ENCODE measurements around the gene SPEM3.

The SPEM3 gene

DNA sequence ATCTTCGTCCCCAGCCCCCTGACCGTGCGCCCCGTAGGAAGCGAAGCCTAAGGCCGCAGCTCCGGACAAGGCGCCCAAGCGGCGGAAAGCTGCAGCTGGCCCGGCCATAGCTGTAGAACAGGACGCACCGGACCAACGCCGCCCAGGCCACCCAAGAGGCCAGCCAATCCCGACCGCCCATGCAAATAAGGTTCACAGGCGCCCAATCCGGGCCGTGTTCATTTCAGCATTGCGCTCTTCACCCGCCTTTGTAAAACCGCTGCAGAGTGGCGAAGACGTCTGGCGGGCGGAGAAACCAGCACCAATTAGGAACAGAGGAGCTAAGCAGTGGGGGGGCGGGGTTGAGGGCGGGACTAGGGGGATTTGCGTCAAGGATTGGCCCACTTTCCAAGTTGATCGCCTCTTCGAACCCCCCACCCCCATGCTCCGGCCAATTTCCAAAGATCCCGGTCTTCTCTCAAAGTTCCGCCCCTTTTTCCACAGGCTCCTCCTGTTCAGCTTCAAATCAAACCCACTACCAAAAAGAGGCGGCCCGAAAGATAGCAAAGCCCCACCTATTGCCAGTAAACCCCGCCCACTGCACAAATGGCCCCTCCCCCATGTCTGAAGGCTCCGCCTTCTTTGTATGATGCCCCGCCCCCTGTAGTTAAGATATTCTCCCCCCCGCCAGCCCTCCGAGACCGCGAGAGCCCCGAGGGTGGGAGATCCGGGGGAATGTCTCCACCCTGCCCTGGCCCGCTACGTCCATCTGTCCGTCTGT lies 24.5 kb upstream of the SPEM3 start, which contains the start of gene TMEM256:
TMEM256 (minus strand) TSS at position 121 of the 760 bp plus-strand sequence; CDS start at position 108, 13 bp downstream.
- peak; percentile 92 for DNase-seq (ENCODE audit: low read depth)

DNA sequence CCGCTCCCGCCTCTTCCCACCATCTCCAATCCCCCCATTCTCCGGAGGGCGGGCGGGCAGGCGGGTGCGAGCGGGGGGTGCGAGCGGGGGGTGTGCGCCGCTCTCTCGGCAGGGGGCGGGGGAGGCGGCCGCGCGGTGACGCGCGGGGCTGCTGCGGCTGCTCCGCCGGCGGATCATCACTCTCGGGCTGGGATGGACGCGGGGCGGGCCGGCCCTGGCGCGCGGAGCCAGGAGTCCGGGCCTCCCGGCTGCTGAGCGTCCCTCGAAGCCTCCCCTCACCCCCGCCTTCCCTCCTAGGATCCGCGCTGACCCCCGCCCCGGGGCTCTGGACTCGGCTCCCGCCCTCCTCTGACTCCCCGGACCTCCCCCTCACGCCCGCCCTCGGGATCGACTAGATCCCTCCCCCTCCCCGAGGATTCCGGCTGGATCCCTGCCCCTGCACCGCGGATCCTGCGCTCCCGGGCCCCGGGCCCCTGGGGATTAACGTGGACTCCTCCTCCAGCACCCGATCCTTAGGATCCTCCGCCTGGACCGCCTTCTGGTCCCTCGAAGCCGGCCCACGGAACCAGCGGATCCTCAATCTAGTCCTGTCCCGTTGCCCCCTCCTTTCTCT lies 23.8 kb upstream of the SPEM3 start:
- DNase-seq (ENCODE audit: low read depth), result peak; percentile 61

- DNase-seq (ENCODE audit: low read depth), result no peak
These were observed 23.1 kb upstream of the SPEM3 start for GRCh38 chr17:7405350-7406234.

DNA sequence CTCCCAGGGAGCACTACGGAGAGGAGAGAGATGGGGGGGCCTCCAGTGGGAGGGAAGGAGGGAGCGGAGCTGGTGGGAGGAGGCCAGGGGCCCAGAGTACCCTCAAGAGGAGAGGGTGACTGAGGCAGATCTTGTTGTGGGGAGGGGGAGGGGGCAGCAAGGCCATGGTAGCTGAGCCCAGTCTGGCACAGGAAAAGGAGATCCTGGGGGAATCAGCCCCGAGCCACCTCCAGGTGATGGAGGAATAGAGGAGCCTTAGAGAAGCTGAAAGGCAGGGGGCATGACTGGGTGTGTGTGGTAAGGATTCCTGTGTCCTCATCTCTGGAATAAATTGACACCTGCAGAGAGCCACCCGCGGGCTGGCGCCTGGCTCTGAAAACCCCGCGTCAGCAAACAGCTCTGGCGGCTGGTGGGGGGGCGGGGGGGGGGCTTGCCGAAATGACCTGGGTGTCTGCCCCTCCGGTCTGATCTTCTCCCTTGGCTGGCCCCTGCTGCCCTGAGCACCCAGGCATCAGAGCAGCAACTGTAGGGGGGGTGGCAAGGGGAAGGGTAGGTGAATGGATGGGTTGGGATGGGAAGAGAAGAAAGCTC lies 22.3 kb upstream of the SPEM3 start:
- no peak for DNase-seq (ENCODE audit: low read depth)

DNA sequence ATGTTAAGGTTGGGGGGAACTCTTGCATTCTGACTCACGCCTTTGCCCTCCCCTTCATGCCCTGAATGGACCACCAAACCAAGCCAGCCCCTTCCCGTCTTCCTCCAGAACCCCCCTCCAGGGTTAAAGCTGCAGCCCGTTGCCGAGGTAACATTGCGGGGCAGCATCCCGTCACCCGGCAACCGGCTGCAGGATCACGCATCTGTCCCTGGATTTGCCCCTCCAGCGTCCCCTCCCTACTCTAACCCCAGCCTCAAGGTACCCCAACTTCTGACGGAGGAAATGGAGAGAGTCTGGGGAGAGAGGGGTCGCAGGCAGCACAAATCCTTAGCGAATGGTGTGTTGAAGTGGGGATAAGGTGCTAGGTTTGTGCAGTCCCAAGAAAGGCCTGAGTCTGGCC lies 21.6 kb upstream of the SPEM3 start:
- DNase-seq (ENCODE audit: low read depth), result no peak

GRCh38 chr17:7407485-7408251 lies 21.0 kb upstream of the SPEM3 start, which contains the start of gene NLGN2:
TSS of gene NLGN2 (plus strand) at chr17:7407845. CDS start at chr17:7408256, 411 bp downstream.
- DNase-seq (ENCODE audit: low read depth), result no peak

GRCh38 chr17:7408252-7408727 lies 20.4 kb upstream of the SPEM3 start:
- no peak for DNase-seq (ENCODE audit: low read depth)

- DNase-seq (ENCODE audit: low read depth), result no peak
These were observed 19.8 kb upstream of the SPEM3 start for GRCh38 chr17:7408863-7409262.

DNA sequence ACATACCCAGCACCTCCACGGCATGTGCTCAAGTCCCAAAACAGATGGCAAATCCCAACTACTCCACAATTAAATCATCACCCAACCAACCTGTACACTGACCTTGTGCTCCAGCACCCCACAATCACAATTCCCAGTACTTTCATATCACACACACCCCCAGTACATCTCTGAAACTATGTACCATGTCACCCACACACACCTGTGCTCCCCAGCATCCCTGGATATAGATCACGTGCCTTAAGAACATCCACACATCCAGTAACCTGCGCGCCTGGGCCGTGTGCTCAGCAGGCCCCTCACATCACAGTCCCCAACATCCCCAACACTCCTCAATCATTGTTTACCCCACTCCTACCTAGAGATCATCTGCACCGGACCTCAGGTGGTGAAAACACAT lies 18.9 kb upstream of the SPEM3 start:
- DNase-seq (ENCODE audit: low read depth), result no peak

- DNase-seq (ENCODE audit: low read depth), result no peak
These were observed 17.8 kb upstream of the SPEM3 start for GRCh38 chr17:7410634-7411426.

GRCh38 chr17:7411427-7411750 lies 17.3 kb upstream of the SPEM3 start:
- no peak for DNase-seq (ENCODE audit: low read depth)

DNA sequence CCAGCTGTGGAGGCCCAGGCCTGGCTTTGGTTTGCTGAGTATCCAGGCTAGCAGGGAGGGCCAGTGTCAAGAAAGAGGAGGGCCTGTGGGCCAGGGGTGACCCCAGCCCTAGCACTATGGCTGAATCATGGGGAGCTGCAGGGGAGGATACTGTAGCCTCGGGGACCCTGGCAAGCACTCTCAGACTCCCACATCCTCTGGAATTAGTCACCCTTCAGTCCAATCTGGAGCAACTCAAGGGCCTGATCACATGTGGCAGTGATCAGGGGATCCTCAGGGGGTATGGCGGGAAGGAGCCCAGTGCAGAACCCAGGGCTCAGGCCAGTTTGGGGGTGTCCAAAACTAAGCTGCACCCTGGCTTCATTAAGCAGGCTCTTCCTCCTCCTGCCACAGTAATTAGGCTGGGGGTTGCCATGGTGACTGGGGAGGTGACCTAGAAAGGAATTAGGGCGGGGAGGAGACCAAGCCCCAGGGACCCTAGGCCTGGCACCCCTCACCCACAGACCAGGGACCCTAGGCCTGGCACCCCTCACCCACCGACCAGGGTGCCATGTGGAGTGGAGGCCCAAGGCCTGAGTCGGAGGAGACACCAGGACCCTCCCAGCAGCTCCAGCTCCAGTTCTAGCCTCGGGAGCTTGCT lies 15.2 kb upstream of the SPEM3 start:
- DNase-seq (ENCODE audit: low read depth), result no peak

DNA sequence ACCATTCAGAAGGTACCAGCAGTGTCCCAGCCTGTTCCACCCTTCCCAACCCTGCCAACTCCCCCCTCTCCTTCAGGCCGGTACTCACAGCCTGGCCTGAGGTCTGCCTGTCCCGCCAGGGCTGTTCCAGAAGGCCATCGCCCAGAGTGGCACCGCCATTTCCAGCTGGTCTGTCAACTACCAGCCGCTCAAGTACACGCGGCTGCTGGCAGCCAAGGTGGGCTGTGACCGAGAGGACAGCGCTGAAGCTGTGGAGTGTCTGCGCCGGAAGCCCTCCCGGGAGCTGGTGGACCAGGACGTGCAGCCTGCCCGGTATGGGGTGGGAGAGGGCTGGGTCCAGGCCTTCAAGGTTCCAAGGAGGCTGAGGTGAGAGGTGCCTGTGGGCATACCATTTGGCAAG lies 13.8 kb upstream of the SPEM3 start:
- DNase-seq (ENCODE audit: low read depth), result no peak

- no peak for DNase-seq (ENCODE audit: low read depth)
These were observed 12.9 kb upstream of the SPEM3 start for GRCh38 chr17:7415784-7416183.

GRCh38 chr17:7416323-7416722 lies 12.3 kb upstream of the SPEM3 start:
- DNase-seq (ENCODE audit: low read depth), result no peak

DNA sequence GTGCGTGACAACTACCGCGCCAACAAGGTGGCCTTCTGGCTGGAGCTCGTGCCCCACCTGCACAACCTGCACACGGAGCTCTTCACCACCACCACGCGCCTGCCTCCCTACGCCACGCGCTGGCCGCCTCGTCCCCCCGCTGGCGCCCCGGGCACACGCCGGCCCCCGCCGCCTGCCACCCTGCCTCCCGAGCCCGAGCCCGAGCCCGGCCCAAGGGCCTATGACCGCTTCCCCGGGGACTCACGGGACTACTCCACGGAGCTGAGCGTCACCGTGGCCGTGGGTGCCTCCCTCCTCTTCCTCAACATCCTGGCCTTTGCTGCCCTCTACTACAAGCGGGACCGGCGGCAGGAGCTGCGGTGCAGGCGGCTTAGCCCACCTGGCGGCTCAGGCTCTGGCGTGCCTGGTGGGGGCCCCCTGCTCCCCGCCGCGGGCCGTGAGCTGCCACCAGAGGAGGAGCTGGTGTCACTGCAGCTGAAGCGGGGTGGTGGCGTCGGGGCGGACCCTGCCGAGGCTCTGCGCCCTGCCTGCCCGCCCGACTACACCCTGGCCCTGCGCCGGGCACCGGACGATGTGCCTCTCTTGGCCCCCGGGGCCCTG lies 11.5 kb upstream of the SPEM3 start:
- DNase-seq (ENCODE audit: low read depth), result no peak

DNA sequence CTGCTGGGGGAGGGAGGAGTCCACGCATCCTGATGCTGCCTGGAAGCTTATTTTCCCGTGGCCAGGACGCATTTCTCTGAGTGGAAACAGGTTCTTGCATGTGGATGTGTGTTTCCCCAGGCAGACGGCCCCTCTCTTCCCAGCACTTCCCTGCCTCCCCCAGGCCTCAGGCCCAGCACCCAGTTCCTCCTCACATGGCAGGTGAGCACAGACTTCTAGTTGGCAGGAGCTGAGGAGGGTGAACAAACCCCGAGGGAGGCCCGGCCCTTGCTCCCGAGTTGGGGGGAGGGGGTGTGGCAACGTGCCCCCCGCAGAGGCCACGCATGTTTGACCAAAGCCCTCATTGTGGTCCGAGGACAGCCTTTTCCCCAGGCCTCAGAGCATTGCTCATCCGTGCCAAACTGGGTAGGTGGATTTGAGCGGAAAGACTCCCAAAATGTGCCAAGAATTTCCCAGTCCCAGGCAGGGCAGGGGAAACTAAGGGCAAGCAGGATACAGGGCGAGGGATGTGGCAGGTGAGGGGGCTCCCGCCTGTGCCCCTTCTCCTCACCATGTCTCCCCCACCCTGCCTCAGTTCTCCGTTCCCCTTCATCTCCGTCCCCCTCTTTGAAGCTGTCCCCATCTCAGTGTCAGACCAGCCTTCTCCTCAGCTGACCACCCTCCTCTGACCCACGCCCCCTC lies 10.0 kb upstream of the SPEM3 start:
- no peak for DNase-seq (ENCODE audit: low read depth)

DNA sequence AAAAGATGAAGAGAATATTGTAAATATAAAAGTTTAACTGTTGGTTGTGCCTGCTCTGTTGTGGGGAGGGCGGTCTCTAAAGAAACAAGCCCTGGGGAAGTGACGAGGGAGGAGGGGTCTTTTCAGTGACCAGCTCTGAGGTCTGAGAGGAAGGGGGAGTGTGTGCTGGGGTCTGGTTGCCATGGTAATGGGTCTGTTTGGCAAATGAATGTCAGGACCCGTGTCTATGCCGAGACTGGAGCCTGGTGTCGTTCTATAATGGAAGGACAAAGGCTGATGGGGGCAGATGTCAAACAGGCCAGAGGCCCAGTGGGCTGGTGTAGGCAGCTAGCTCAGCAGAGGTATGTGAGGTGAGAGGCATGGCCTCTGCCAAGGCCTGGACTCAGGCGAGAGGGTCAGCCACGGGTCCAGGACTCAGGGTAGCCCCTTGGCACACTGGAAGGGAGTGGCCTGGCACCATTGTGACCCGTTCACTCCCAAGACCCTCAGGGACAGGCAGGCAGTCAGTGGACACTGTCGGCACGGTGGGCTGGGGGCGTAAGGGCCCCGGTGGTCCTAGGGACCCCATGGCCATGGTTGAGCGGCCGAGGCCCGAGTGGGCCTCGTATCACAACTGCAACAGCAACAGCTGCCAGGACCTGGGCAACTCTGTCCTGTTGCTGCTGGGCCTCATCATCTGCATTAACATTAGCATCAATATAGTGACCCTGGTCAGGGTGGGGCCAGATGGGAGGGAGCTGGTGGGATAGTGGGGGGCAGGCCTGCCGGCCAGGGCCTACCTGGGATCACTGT lies 8.6 kb upstream of the SPEM3 start, which contains the start of gene SPEM1:
SPEM1 (plus strand) TSS at position 506 of the 792 bp plus-strand sequence; CDS start at position 567, 61 bp downstream.
- no peak for DNase-seq (ENCODE audit: low read depth)
